ENCODE results near the gene HTT. TPM values are rescaled to one million over a fixed set of nuclear protein-coding genes. Genes with fewer than 3 reads are reported as not detected.

HTT gene
- total RNA-seq, 6 donors from 2014 or later = 55.4 to 170 (median 81.5) TPM

DNA sequence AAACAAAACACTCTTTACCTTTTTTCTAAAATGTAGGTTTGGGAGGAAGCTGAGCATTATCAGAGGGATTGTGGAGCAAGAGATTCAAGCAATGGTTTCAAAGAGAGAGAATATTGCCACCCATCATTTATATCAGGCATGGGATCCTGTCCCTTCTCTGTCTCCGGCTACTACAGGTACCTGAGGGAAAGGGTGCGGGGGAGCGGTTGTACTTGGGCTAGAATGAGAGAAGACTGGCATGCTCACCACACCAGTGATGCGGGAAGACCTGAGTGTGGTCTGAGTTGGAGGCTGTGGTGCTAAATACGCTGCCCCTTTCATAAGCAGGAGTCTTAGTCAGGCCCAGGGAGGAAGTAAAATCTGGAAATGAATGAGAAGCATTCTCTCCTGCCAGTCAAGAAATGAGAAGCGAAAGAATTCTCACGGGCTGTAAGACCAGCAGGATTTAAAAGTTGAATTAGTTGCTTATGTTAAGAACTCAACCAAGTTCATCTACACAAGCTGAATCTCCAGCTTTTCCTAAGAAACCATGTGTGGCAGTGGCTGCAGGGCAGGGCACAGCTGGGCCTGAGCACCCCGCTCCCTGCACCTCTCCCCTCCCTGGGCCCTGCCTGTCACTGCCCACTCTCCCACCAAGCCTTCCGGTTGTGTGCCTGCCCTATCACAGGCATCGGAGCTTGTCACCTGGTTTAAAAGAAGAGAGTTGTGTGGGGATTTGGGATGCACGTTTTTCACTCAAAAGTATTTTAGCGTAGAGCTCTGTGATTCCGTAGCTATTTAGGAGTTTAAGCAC is 149.7 kb downstream of the HTT start:
- Histone ChIP-seq H3K27me3 (no peaks in the 10 kb centered on the region), H3K4me1 (peaks cover 4 to 22% (median 15%) of the 10 kb centered on the region in 4 donors), H3K27ac (no peak overlapping the region), H3K9me3 (no peaks in the 10 kb centered on the region), H3K4me3 (no peak overlapping the region), H3K36me3 (peaks cover 18 to 93% (median 73%) of the 10 kb centered on the region in 4 donors)
- DNase-seq (no peak), ATAC-seq (ENCODE audit: low FRiP score in 2 of 2) (no peak)
- TF ChIP-seq POLR2A (IDR thresholded peaks at IDR 0.05) = no peak
- WGBS, 2 donors = 90 to 93% methylated on average over 13 of the region's 13 CpGs

DNA sequence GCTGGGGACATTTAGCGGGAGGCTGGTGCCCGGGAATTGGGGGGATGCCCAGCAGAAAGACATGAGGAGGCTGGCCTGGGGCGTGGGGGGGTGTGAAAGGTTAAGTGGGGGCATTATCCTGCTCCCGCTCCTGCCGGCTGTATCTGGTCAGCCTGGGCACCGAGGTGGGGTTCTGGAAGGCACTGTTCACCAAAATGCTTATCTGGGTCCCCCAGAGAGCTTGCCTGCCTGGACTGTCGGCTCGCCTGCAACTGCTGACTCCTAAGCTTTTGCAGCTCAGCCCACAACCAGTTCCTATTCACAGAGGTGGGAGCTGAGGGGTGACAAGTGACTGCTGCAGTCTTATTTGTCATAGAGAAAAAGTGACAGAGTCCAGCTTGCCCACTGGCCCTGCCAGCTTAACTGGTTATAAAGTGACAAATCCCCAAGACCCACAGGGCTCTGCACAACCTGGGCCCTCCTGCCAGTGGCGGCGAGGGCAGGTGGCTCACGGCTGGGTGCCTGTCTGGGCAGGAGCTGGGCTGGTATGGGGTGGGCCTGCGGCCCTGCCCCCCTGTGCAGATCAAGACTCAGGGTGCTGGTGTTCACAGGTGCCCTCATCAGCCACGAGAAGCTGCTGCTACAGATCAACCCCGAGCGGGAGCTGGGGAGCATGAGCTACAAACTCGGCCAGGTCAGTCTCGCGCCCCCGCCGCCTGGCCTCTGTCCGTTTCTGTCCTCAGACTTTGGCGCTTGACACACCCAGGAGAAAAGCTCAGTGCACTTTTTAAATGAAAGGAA is 150.8 kb downstream of the HTT start:
- H3K9me3 ChIP-seq = no peaks in the 10 kb centered on the region
- TF ChIP-seq, protein P1, sequence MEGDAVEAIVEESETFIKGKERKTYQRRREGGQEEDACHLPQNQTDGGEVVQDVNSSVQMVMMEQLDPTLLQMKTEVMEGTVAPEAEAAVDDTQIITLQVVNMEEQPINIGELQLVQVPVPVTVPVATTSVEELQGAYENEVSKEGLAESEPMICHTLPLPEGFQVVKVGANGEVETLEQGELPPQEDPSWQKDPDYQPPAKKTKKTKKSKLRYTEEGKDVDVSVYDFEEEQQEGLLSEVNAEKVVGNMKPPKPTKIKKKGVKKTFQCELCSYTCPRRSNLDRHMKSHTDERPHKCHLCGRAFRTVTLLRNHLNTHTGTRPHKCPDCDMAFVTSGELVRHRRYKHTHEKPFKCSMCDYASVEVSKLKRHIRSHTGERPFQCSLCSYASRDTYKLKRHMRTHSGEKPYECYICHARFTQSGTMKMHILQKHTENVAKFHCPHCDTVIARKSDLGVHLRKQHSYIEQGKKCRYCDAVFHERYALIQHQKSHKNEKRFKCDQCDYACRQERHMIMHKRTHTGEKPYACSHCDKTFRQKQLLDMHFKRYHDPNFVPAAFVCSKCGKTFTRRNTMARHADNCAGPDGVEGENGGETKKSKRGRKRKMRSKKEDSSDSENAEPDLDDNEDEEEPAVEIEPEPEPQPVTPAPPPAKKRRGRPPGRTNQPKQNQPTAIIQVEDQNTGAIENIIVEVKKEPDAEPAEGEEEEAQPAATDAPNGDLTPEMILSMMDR (IDR thresholded peaks at IDR 0.05) = no peak
- TF ChIP-seq POLR2AphosphoS5 (IDR thresholded peaks at IDR 0.05) = no peak
- TF ChIP-seq POLR2A (IDR thresholded peaks at IDR 0.05) = no peak
- TF ChIP-seq EP300 (IDR thresholded peaks at IDR 0.05) = no peak
- H3K27me3 ChIP-seq = no peaks in the 10 kb centered on the region
- DNase-seq (peak in 1 of 2 donors; percentile 81), ATAC-seq (ENCODE audit: low FRiP score in 2 of 2) (no peak)
- 84 to 94% methylated on average over 21 of the region's 22 CpGs for WGBS, 2 donors
- no peak overlapping the region for H3K4me3 ChIP-seq
- peaks cover 29 to 93% (median 79%) of the 10 kb centered on the region in 4 donors for H3K36me3 ChIP-seq
- H3K27ac ChIP-seq = peak overlapping the region in 3 of 4 donors; percentile 20 to 67 (median 60)
- H3K4me1 ChIP-seq = peaks cover 4 to 19% (median 15%) of the 10 kb centered on the region in 4 donors

DNA sequence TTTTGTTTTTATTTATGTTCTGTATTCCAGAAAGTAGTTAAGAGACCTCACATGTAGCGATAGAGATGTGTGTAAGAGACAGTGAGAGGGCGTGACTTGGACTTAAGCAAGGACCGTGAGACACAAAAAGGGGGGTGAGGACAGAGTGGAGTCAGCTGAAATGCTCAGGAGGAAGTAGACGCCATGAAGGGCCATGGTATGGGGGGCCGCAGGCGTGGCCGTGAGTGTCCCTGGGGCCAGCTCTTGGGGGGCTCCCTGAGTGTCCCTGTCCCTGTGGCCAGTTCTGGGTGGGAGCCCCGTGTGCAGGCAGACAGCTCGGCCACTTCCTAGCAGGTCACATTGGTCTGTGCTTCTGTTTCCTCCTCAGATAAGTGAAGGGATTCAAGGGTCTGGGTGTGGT is 151.5 kb downstream of the HTT start:
- Histone ChIP-seq H3K4me1 (peaks cover 4 to 19% (median 15%) of the 10 kb centered on the region in 4 donors), H3K27me3 (no peaks in the 10 kb centered on the region), H3K27ac (peak overlapping the region; percentile 51 to 77 (median 64)), H3K9me3 (no peaks in the 10 kb centered on the region), H3K36me3 (peaks cover 30 to 93% (median 81%) of the 10 kb centered on the region in 4 donors), H3K4me3 (no peak overlapping the region)
- no peak for TF ChIP-seq EP300 (IDR thresholded peaks at IDR 0.05)
- TF ChIP-seq, protein P1 (IDR thresholded peaks at IDR 0.05) = no peak
- peak in 1 of 4 donors; percentile 36 for TF ChIP-seq POLR2A (IDR thresholded peaks at IDR 0.05)
- DNase-seq (peak in 1 of 2 donors; percentile 77), ATAC-seq (ENCODE audit: low FRiP score in 2 of 2) (peak; percentile 49 to 69)
- WGBS, 2 donors = 72 to 78% methylated on average over 9 of the region's 9 CpGs

DNA sequence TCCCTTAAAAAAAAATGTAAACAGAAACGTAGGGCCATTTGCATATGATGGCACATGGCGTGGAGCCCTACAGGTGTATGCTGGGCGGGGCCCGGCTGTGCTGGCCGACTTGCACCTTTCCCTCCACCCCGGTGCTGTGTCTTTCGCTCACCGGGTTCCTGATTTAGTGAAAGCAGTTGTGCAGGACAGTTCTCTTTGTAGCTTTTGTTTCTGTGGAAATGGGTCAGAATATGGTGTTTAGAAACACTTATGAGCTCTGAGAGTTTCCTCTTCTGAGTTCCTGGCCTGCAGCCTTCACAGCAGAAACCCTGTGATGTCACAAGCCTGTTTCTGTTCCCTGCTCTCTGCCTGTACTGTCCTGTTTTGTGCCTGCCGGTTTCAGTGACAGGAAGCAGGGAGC is 152.0 kb downstream of the HTT start:
- WGBS, 2 donors = 64 to 76% methylated on average over 9 of the region's 9 CpGs
- peak overlapping the region; percentile 51 to 77 (median 64) for H3K27ac ChIP-seq

More for the DNA sequence above, 152.0 kb downstream of the HTT start:
- no peak overlapping the region for H3K4me3 ChIP-seq
- no peak for TF ChIP-seq EP300 (IDR thresholded peaks at IDR 0.05)
- no peak for TF ChIP-seq POLR2AphosphoS5 (IDR thresholded peaks at IDR 0.05)
- TF ChIP-seq POLR2A (IDR thresholded peaks at IDR 0.05) = no peak
- TF ChIP-seq, protein P1 (IDR thresholded peaks at IDR 0.05) = no peak
- H3K36me3 ChIP-seq = peaks cover 34 to 93% (median 82%) of the 10 kb centered on the region in 4 donors
- DNase-seq = peak; percentile 57 to 76
- peaks cover 4 to 19% (median 15%) of the 10 kb centered on the region in 4 donors for H3K4me1 ChIP-seq
- no peaks in the 10 kb centered on the region for H3K27me3 ChIP-seq
- ATAC-seq (ENCODE audit: low FRiP score in 2 of 2) = peak; percentile 38 to 66
- no peaks in the 10 kb centered on the region for H3K9me3 ChIP-seq

All from upper lobe of left lung (tissue), 6 donors.